ENCODE data around the gene RBBP8.

Gene RBBP8

DNA sequence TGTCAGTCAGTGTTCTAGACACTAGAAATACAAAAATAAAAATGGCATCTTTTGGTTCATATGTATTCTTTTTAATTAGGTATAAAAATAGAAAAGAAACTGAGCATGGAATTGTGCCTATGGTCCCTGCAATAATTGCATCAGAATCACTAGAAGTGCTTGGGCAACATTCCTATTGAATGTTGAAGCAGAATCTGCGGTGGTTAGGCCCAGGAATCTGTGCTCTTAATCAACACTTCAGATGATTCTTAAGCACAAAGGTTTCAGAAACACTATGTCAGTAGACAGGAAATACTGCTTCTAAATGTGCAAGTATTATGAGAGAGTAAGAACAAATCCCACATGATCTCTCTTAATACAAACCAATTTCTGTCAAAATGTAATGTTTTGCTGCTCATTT is 20.3 kb upstream of the RBBP8 start:
- TF ChIP-seq, protein P1, sequence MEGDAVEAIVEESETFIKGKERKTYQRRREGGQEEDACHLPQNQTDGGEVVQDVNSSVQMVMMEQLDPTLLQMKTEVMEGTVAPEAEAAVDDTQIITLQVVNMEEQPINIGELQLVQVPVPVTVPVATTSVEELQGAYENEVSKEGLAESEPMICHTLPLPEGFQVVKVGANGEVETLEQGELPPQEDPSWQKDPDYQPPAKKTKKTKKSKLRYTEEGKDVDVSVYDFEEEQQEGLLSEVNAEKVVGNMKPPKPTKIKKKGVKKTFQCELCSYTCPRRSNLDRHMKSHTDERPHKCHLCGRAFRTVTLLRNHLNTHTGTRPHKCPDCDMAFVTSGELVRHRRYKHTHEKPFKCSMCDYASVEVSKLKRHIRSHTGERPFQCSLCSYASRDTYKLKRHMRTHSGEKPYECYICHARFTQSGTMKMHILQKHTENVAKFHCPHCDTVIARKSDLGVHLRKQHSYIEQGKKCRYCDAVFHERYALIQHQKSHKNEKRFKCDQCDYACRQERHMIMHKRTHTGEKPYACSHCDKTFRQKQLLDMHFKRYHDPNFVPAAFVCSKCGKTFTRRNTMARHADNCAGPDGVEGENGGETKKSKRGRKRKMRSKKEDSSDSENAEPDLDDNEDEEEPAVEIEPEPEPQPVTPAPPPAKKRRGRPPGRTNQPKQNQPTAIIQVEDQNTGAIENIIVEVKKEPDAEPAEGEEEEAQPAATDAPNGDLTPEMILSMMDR (conservative IDR thresholded peaks at IDR 0.05; ENCODE audit: low read depth, low read length): no peak
- peak; percentile 77 for DNase-seq (ENCODE audit: low read depth)

GRCh38 chr18:22913861-22914260 is 19.3 kb upstream of the RBBP8 start:
- no peak for DNase-seq (ENCODE audit: low read depth)
- TF ChIP-seq, protein P1 (conservative IDR thresholded peaks at IDR 0.05; ENCODE audit: low read depth, low read length): no peak
- H3K4me3 ChIP-seq (ENCODE audit: low read depth, low read length): no peak overlapping the region

More for the DNA sequence above, 20.3 kb upstream of the RBBP8 start:
- no peak overlapping the region for H3K4me3 ChIP-seq (ENCODE audit: low read depth, low read length)

GRCh38 chr18:22914633-22915032 is 18.5 kb upstream of the RBBP8 start:
- no peak overlapping the region for H3K4me3 ChIP-seq (ENCODE audit: low read depth, low read length)
- no peak for DNase-seq (ENCODE audit: low read depth)
- TF ChIP-seq, protein P1 (conservative IDR thresholded peaks at IDR 0.05; ENCODE audit: low read depth, low read length): no peak

DNA sequence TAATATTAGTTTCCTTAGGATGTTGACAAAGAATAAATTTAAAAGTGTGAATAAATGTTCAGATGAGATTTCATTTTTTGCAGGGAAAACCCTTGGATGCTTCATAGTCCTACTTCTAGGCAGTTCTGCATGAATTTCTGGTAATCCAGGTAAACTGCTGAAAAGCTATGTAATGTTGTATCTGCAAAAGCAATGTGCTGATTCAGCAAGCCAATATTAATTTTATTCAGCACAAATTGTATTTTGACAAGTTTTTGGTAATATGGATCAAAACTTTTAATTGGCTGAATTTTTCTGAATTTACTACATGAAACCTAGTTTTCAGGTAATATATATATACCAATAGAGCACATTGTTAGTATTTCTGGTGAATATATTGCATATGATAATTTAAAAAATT is 17.8 kb upstream of the RBBP8 start:
- TF ChIP-seq, protein P1 (conservative IDR thresholded peaks at IDR 0.05; ENCODE audit: low read depth, low read length): no peak
- no peak for DNase-seq (ENCODE audit: low read depth)
- H3K4me3 ChIP-seq (ENCODE audit: low read depth, low read length): no peak overlapping the region

DNA sequence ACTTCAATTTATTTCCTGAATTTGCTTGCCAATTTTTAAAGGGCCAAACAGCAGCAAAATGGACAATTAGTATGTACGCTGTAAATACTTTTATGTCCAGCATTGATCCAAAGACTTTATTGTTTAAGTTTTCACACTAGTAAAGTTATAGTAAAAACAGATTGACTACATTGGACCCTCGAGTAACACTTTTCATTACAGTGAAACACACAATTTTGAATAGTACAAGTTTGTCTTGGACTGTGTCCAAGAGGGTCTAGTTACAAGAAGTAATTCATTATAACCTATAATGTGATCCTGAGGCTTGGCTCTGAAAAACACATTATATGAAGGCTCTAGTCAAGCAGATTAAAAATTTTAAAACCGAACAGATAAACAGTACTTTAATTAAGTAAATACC is 11.4 kb upstream of the RBBP8 start:
- H3K4me3 ChIP-seq (ENCODE audit: low read depth, low read length): no peak overlapping the region
- peak; percentile 5 for DNase-seq (ENCODE audit: low read depth)
- TF ChIP-seq, protein P1 (conservative IDR thresholded peaks at IDR 0.05; ENCODE audit: low read depth, low read length): no peak

GRCh38 chr18:22924589-22924988 is 8.5 kb upstream of the RBBP8 start:
- no peak overlapping the region for H3K4me3 ChIP-seq (ENCODE audit: low read depth, low read length)
- DNase-seq (ENCODE audit: low read depth): no peak
- TF ChIP-seq, protein P1 (conservative IDR thresholded peaks at IDR 0.05; ENCODE audit: low read depth, low read length): no peak

DNA sequence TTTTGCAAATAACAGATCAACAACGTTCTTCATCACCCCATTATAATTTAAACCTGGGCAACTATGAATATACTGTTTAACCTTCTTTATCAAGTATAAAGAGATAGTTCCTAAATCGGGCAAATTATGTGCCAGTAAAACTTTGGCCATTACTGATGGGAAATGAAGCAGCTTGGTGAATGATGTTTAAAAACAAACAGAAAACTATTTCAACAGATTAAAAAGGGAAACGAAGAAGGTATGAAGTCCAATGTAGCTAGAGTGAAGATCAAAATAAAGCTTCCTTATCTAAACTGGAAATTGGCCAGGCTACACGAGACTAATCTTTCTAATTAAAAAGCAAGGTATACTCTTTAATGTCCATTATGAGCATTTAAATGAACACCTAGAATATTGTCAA is 6.7 kb upstream of the RBBP8 start:
- TF ChIP-seq, protein P1 (conservative IDR thresholded peaks at IDR 0.05; ENCODE audit: low read depth, low read length): no peak
- H3K4me3 ChIP-seq (ENCODE audit: low read depth, low read length): no peak overlapping the region
- no peak for DNase-seq (ENCODE audit: low read depth)

Measured in choroid plexus epithelial cell (primary cell).